Central memory CD8-positive, alpha-beta T cell (primary cell): ENCODE results near the gene VIP.
"Not testable (repeated sequence)": the region's sequence is repeated elsewhere in the genome, so short reads cannot be mapped to it uniquely, and the experiment has no call there.

Experiments
- ATAC-seq: fragments of 150-1000 bp; cut with Tn5 transposase; replicated peaks from 2 replicates; pipeline ENCODE4 v1.10.0; 2022; ENCODE audit warnings: mild to moderate bottlenecking, moderate FRiP score, moderate number of reproducible peaks; ENCODE audit not compliant: poor library complexity, severe bottlenecking; ENCODE audit errors: extremely low read depth
- DNase-seq, 2 donors: peaks; one replicate each; pipeline ENCODE4 v3.0.0; 2021; ENCODE audit warnings: low spot score in 2 of 2
- H3K27ac Mint-ChIP-seq: one replicate; pipeline ENCODE4 v1.8.0; 2022; ENCODE audit warnings: low read depth, mild to moderate bottlenecking, moderate library complexity, mixed read lengths
- H3K27me3 Mint-ChIP-seq: one replicate; pipeline ENCODE4 v1.8.0; 2022; ENCODE audit warnings: mixed read lengths
- H3K36me3 Mint-ChIP-seq: one replicate; pipeline ENCODE4 v1.8.0; 2022; ENCODE audit warnings: mild to moderate bottlenecking, moderate library complexity, mixed read lengths; ENCODE audit not compliant: insufficient read depth
- H3K4me1 Mint-ChIP-seq: one replicate; pipeline ENCODE4 v1.8.0; 2022; ENCODE audit warnings: mixed read lengths
- H3K4me3 Mint-ChIP-seq: one replicate; pipeline ENCODE4 v1.8.0; 2022; ENCODE audit warnings: mild to moderate bottlenecking, moderate library complexity, mixed read lengths
- H3K9me3 Mint-ChIP-seq: one replicate; pipeline ENCODE4 v1.8.0; 2022; ENCODE audit warnings: mixed read lengths

The VIP gene

DNA sequence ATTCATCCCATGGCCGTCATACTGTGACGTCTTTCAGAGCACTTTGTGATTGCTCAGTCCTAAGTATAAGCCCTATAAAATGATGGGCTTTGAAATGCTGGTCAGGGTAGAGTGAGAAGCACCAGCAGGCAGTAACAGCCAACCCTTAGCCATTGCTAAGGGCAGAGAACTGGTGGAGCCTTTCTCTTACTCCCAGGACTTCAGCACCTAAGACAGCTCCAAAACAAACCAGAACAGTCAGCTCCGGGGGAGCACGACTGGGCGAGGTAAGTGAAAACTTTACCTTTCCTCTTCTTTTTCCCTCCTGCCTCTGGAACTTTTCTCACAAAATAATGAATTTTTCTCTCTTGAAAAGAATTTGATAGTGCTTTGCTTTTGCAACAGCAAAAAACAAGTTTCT lies at the start of gene VIP:
TSS of gene VIP (plus strand) at position 104 of the 400 bp plus-strand sequence. CDS start 1,381 bp downstream, outside the sequence.
- ATAC-seq (no peak), DNase-seq (no peak)
- H3K9me3 Mint-ChIP-seq: no peaks in the 10 kb centered on the region
- H3K27ac Mint-ChIP-seq: no peak within 1 kb of the TSS
- no peaks in the 10 kb centered on the region for H3K4me1 Mint-ChIP-seq
- H3K4me3 Mint-ChIP-seq: no peak within 1 kb of the TSS
- H3K27me3 Mint-ChIP-seq: peaks cover 33% of the 10 kb centered on the region
- H3K36me3 Mint-ChIP-seq: no peaks in the 10 kb centered on the region

- Mint-ChIP-seq H3K4me1 (no peaks in the 10 kb centered on the region), H3K27ac (no peak overlapping the region), H3K4me3 (no peak overlapping the region), H3K36me3 (no peaks in the 10 kb centered on the region), H3K9me3 (no peaks in the 10 kb centered on the region), H3K27me3 (peaks cover 69% of the 10 kb centered on the region)
- DNase-seq (no peak), ATAC-seq (no peak)
These were observed 49.3 kb upstream of the VIP start for GRCh38 chr6:152701081-152701862.

DNA sequence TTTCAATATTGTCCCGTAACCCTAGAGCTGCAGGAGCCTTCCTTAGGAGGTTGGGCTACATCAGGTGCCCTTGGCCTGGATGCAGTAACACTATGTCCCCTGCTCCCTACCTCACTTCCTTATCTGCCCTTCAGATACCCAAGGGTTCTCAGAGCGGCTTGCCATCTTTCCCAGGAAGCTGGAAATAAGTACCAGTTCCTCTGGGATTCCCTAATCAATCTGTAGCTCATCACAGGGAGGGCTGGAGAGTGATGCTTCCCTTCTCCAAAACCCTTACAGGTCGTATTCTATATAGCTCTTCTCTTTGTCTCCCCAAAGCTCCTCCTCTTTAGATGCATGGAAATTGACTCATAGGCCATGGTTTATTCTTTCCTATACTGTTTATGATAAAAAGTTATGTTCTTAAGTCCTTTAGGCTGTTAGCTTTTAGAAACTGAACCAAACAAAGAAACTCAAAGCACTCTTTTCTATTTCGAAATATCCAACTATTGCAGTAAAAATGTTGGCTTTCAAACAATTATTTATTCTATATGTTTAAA lies 48.7 kb upstream of the VIP start:
- Mint-ChIP-seq H3K9me3 (no peaks in the 10 kb centered on the region), H3K4me1 (no peaks in the 10 kb centered on the region), H3K36me3 (no peaks in the 10 kb centered on the region), H3K27me3 (peaks cover 72% of the 10 kb centered on the region), H3K27ac (no peak overlapping the region), H3K4me3 (no peak overlapping the region)
- ATAC-seq (no peak), DNase-seq (no peak)

- not testable (repeated sequence) for H3K27ac Mint-ChIP-seq, H3K4me1 Mint-ChIP-seq, H3K9me3 Mint-ChIP-seq, H3K4me3 Mint-ChIP-seq, H3K36me3 Mint-ChIP-seq, ATAC-seq, DNase-seq
- H3K27me3 Mint-ChIP-seq: peaks cover 68% of the 10 kb centered on the region
These were observed 46.8 kb upstream of the VIP start for GRCh38 chr6:152703750-152704149.

GRCh38 chr6:152705327-152705726 lies 45.3 kb upstream of the VIP start:
- H3K27me3 Mint-ChIP-seq: peaks cover 54% of the 10 kb centered on the region
- no peaks in the 10 kb centered on the region for H3K9me3 Mint-ChIP-seq
- H3K4me1 Mint-ChIP-seq: no peaks in the 10 kb centered on the region
- DNase-seq (no peak), ATAC-seq (no peak)
- H3K27ac Mint-ChIP-seq: no peak overlapping the region
- no peak overlapping the region for H3K4me3 Mint-ChIP-seq
- H3K36me3 Mint-ChIP-seq: no peaks in the 10 kb centered on the region

- Mint-ChIP-seq H3K27ac (no peak overlapping the region), H3K27me3 (peaks cover 50% of the 10 kb centered on the region), H3K4me3 (no peak overlapping the region), H3K9me3 (peaks cover 12% of the 10 kb centered on the region), H3K4me1 (no peaks in the 10 kb centered on the region), H3K36me3 (no peaks in the 10 kb centered on the region)
- DNase-seq (no peak), ATAC-seq (no peak)
These were observed 34.3 kb upstream of the VIP start for GRCh38 chr6:152716322-152716721.

DNA sequence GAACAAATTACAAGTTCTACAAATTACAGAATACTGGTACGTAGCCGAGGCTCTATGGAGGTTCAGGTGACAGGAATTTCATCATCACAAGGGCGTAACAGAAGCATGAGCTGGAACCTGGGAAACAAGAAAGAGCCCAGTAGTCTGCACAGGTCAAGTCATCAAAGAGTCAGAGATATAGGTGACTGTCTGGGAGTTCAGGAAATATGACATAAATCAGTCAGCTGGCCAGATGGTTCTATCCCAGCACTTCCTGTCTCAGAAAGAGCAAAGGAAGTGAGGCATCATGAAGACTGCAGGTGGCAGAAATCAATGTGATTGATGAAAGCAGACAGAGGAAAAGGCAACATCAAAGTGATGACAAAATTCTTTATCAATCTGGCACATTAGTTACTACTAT lies 29.6 kb upstream of the VIP start:
- no peaks in the 10 kb centered on the region for H3K4me1 Mint-ChIP-seq
- no peaks in the 10 kb centered on the region for H3K36me3 Mint-ChIP-seq
- H3K27me3 Mint-ChIP-seq: peaks cover 50% of the 10 kb centered on the region
- no peak overlapping the region for H3K27ac Mint-ChIP-seq
- no peak overlapping the region for H3K4me3 Mint-ChIP-seq
- DNase-seq: no peak
- no peaks in the 10 kb centered on the region for H3K9me3 Mint-ChIP-seq
- ATAC-seq: no peak

DNA sequence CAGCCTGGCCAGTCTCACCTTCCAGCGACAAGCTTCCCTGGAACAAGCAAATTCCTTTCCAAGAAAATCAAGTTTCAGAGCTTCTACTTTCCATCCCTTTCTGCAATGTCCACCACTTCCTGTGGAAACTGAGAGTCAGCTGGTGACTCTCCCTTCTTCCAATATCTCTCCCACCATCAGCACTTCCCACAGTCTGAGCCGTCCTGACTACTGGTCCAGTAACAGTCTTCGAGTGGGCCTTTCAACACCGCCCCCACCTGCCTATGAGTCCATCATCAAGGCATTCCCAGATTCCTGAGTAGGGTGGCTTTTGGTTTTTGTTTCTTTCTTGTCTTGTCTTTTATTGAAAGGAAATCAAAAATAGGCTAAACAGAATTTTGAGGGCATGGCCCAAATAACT lies 28.6 kb upstream of the VIP start:
- no peaks in the 10 kb centered on the region for H3K36me3 Mint-ChIP-seq
- no peaks in the 10 kb centered on the region for H3K4me1 Mint-ChIP-seq

GRCh38 chr6:152723398-152723797 lies 27.2 kb upstream of the VIP start:
- H3K4me1 Mint-ChIP-seq: no peaks in the 10 kb centered on the region
- H3K9me3 Mint-ChIP-seq: no peaks in the 10 kb centered on the region
- H3K36me3 Mint-ChIP-seq: no peaks in the 10 kb centered on the region
- DNase-seq: no peak
- no peak for ATAC-seq
- no peak overlapping the region for H3K4me3 Mint-ChIP-seq
- no peak overlapping the region for H3K27ac Mint-ChIP-seq
- H3K27me3 Mint-ChIP-seq: peaks cover 63% of the 10 kb centered on the region

More for the DNA sequence above, 28.6 kb upstream of the VIP start:
- ATAC-seq (no peak), DNase-seq (no peak)
- Mint-ChIP-seq H3K27me3 (peaks cover 52% of the 10 kb centered on the region), H3K27ac (no peak overlapping the region), H3K9me3 (no peaks in the 10 kb centered on the region), H3K4me3 (no peak overlapping the region)

DNA sequence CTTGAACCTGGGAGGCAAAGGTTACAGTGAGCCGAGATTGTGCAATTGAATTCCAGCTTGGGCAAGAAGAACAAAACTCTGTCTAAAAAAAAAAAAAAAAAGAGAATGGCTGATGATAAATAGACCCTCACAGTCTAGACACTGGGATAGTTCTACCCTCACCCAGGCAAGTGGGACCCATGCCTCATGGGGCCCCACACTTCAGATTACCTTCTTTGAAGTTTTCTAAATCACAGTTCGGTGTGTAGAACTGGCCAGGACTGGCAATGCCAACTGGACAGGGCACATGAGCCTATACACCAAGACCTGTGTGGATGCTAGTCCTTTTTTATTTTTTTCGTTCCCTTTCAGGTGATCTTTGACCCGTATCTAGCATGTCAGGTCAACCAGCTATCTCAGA lies 24.3 kb upstream of the VIP start:
- Mint-ChIP-seq H3K4me3 (no peak overlapping the region), H3K36me3 (no peaks in the 10 kb centered on the region), H3K4me1 (no peaks in the 10 kb centered on the region), H3K27ac (no peak overlapping the region), H3K9me3 (no peaks in the 10 kb centered on the region), H3K27me3 (peaks cover 56% of the 10 kb centered on the region)
- ATAC-seq: no peak
- DNase-seq: no peak

DNA sequence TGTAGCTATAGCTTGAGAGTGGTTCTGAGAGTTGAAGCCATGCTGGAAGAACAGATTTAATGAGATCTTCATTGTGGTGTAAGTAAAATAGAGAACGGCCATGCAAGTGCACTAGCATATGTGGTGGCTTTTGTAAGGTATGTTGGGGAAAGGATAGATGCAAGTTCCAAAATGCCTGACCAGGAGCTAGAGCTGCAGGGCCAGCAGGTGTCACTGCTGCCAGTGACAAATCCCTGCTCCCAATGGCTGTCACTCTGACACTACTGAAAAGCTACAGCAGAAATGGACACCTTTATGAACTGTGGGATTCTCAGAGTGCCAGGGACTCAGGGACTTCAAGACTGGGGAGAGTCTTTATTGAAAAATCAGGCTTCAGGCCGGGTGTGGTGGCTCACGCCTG lies 23.1 kb upstream of the VIP start:
- Mint-ChIP-seq H3K4me1 (no peaks in the 10 kb centered on the region), H3K27ac (no peak overlapping the region), H3K27me3 (peaks cover 45% of the 10 kb centered on the region), H3K9me3 (no peaks in the 10 kb centered on the region), H3K4me3 (no peak overlapping the region), H3K36me3 (no peaks in the 10 kb centered on the region)
- DNase-seq: no peak
- no peak for ATAC-seq

- DNase-seq (no peak), ATAC-seq (no peak)
- Mint-ChIP-seq H3K27ac (no peak overlapping the region), H3K4me1 (no peaks in the 10 kb centered on the region), H3K9me3 (no peaks in the 10 kb centered on the region), H3K36me3 (no peaks in the 10 kb centered on the region), H3K4me3 (no peak overlapping the region), H3K27me3 (peaks cover 33% of the 10 kb centered on the region)
These were observed 16.0 kb upstream of the VIP start for GRCh38 chr6:152734630-152735029.

DNA sequence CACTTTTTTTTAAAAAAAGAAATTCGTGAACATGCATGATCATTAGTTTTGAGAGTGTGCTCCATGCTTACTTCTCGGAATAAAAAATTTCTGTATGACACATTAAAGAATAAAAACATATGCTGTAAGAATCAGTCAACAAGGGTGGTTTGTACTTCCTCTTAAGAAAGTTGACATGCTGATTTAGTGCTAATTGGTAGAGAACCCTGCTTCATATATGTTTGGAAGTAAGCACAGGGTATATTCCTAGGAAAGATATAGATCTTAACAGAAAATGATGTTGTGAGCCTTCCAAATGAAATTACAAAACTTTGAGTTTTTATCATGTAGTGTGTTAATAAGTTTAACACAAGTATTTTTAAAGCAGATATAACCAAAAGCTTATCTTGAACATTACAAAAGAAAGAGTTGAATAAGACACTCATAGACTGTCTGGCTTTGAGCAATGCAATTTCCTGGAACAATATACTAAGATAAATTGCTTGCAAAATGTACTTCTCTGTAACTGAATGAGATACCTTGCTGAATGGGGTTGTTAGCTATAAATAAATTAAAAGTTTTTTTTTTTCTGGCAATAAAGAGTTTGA lies 13.8 kb upstream of the VIP start:
- no peak for DNase-seq

More for the DNA sequence above, 13.8 kb upstream of the VIP start:
- H3K27ac Mint-ChIP-seq: no peak overlapping the region
- H3K9me3 Mint-ChIP-seq: no peaks in the 10 kb centered on the region
- peaks cover 36% of the 10 kb centered on the region for H3K27me3 Mint-ChIP-seq
- no peak overlapping the region for H3K4me3 Mint-ChIP-seq
- H3K4me1 Mint-ChIP-seq: no peaks in the 10 kb centered on the region
- no peak for ATAC-seq
- H3K36me3 Mint-ChIP-seq: no peaks in the 10 kb centered on the region
